Measurements from ENCODE around the gene GCGR.
A peak's percentile ranks its signal among the peaks of the same experiment; 100 is the strongest.

The GCGR gene

GRCh38 chr17:81852237-81852636 is 48.3 kb downstream of the GCGR start:
- no peak for DNase-seq

DNA sequence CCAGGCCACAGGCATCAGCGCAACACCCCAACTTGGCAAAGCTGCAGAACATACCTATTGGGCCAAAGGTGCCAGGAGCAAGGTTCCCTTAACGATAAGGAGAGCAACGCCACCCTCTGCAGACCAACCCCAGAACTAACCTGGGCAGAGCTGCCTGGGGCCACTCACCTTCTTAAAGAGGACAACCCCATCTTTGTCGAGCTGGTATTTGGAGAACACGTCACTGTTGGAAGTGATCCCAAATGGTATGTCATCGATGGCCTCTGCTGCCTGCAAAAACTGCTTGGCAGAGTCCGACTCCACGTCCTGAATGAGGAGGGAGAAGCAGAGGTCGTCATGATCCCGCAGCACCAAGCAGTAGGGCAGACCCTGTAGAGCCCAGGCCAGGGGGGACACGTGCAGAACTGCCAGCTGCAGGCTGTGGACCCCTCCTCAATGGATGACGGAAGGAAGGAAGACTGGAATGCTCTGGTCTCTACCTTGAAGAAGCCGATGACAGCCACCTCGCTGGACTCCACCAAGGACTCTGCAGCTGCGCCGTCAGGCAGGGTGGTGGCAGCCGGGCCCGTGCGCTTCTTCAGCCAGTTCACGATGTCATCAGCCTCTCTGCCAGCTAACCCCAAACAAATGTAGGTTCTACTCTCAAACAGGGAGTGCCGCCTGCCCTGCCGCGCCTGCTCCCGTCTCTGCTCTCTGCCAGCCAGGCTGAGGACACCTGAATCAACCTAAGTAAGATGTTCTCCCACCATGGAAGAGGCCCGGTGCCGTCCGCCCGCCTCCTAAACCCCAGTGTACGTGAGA is 51.2 kb downstream of the GCGR start:
- DNase-seq: no peak

GRCh38 chr17:81858170-81858966 is 54.4 kb downstream of the GCGR start:
- no peak for DNase-seq

GRCh38 chr17:81858967-81859905 is 55.3 kb downstream of the GCGR start:
- no peak for DNase-seq

DNA sequence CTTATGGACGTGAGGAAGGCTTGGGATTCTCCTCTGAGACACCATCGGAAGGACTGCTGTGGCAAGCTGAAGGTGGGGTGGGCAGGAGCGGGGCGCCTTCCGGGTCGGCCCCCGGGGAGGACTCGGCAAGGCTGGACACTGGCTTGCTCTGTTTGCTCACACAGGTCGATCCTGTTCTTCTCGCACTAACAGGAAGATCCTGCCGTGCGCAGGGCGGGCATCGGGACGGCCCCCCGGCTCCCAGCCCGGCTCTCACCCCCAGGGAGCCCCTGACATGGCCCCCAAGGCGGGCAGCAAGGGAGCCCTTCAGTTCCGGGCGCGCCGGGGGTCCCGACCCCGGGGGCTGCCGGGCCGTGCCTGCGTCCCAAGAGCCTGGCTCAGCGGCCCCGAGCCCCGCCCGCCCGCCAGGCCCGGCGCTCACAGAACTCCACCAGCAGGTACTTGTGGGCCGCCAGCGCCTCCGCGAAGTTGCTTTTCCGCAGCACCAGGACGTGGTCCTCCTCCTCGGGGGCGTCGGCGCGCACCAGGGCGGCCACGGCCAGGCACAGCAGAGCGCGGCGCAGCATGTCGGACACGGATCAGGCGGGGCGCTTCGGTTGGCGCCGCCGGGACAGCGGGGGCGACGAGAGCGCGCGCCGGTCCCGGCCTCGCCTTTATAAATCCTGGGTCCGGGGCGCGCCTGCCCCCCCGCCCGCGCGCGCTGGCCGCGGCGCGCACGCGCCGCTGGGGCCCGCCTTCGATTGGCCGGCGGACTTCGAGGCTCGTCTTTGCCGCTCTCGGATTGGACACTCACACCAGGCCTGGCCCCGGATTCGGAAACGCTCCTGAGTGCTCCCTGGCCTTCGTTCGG is 56.2 kb downstream of the GCGR start, which contains the start of gene P4HB:
Gene P4HB, minus strand, starts transcription at position 630 of the 850 bp plus-strand sequence. Its CDS starts 64 bp downstream, at position 566.
- no peak for DNase-seq

DNA sequence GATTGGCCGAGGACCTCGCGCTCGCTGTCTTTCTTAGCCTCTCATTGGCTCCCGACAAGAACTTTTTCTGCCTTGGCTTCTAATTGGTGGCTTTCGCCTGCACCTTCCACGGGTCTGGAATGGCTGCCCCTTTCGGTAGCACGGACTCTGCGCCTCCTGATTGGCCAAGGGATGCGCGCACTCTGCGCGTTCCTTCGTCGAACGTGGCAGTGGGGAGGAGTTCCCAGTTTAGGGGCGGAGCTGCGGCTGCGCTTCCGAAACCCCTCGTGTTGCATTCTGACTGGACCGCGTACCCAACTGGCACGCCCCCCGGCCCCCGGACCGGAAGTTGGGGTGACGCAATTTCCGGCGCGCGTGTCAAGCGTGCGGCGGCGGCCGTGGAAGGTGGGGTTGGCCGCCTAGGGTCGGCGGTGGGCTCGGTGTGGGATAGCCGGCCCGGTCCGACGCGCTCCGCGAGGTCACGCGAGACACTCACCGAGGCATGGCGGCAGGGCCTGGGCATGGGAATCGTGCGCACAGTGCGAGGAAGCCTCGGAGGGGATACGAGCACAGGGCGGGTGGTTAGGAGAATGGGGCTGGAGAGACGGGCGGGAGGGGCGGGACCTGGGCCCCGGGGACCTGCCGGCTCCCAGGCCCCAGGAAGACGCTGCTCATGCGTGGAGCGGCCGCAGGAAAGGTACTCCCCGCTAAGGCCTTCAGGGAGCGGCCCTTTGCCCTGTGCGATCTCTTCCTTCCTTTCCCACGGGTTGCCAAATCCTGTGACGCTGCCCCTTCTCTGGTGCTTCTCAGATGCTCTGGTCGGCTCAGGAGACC is 57.0 kb downstream of the GCGR start:
- DNase-seq: peak; percentile 99

DNA sequence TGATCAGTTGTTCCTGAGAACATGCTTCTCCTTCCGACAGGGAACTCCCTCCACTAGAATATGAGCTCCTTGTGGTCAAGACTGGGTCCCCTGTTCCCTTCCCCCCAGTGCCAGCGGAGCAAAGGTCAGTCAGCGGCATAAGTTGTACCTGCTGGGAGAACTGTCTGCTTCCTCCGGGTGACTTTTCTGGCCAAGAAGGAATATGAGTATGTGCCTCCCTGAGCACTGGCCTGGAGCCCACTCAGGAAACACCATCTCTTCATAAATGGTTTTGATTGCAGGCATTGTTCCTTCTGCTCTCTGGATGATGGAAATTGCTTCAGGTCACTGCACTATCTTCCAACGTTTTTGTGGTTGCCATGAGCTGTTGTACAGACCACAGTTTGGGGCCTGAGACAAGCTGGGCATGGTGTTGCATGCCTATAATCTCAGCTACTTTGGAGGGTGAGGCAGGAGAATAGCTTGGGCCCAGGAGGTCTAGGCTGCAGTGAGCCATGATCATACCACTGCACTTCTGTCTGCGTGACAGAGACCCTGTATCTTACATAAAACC is 59.2 kb downstream of the GCGR start:
- DNase-seq: no peak

Data from stimulated activated CD4-positive, alpha-beta T cell treated with anti-CD3 and anti-CD28 coated beads, Interleukin-4, amount 100 ng/mL, for 24 hours (primary cell).